K562 (cell line): ENCODE results near the gene KLHL22. TPM values are rescaled to one million over a fixed set of nuclear protein-coding genes. Genes with fewer than 3 reads are reported as not detected.
A peak's percentile ranks its signal among the peaks of the same experiment; 100 is the strongest.

Experiments used
- ATAC-seq: fragments of 200-7000 bp; cut with Tn5 transposase; 3 replicates; pipeline ENCODE4 v1.9.1; 2020; ENCODE audit warnings: moderate library complexity
- BruUV-seq: library from RNA; stranded (reverse); fragments of 400-500 nt; replicated peaks from 2 replicates; lab custom pipeline; 2021; lab: Mats Ljungman, UMichigan
- CTCF ChIA-PET: fragments of 300-600 bp; formaldehyde crosslinking; extraction: SDS; loops from one replicate; lab custom pipeline; 2021; ENCODE audit warnings: low intra/inter-chr PET ratio; lab: Yijun Ruan, JAX
- POLR2A ChIA-PET: fragments of 300-600, 350-650 bp; sonication (Branson Sonifier 250); formaldehyde crosslinking; extraction: SDS; loops from one replicate; lab custom pipeline; 2021; ENCODE audit warnings: antibody characterized with exemption, inconsistent platforms; lab: Yijun Ruan, JAX
- DNase-seq, 4 experiments: peaks; one replicate each; pipeline versions ENCODE4 v3.0.0 to v3.0.0-alpha.2; 2011 to 2018; ENCODE audit warnings: low spot score in 3 of 4, mixed read lengths in 3 of 4; ENCODE audit errors: extremely low read depth in 1 of 4
- FAIRE-seq: peaks from 2 replicates; lab custom pipeline; 2011; peaks lifted over from hg19 to GRCh38; lab: Jason Lieb, UNC
- H2AFZ ChIP-seq: 2 replicates; pipeline ENCODE4 v1.6.0; 2011; ENCODE audit warnings: low read depth, low read length, control low read depth, inconsistent platforms
- H3K27ac ChIP-seq: fragments of 200-600 bp; 3 replicates; pipeline ENCODE4 v1.8.0; 2011; ENCODE audit warnings: low read depth, mild to moderate bottlenecking, control low read depth, inconsistent platforms, low read length, moderate library complexity, mixed read lengths; ENCODE audit errors: extremely low read depth
- H3K27me3 ChIP-seq, 2 experiments: fragments of 300-600 bp in 1 of 2; 2 replicates in 1 of 2; 3 replicates in 1 of 2; pipeline versions ENCODE4 v1.6.0 to v1.8.0; 2011; ENCODE audit warnings: inconsistent platforms in 2 of 2, low read length in 2 of 2, mild to moderate bottlenecking in 1 of 2, mixed read lengths in 1 of 2, moderate library complexity in 1 of 2; ENCODE audit not compliant: control insufficient read depth in 2 of 2, insufficient read depth in 2 of 2
- H3K36me3 ChIP-seq: fragments of 300-600 bp; 3 replicates; pipeline ENCODE4 v1.8.0; 2011; ENCODE audit warnings: mild to moderate bottlenecking, low read length, inconsistent platforms; ENCODE audit not compliant: control insufficient read depth, insufficient read depth
- H3K4me1 ChIP-seq, 2 experiments: fragments of 200-600 bp in 1 of 2; replicated peaks in 1 of 2; 2 replicates in 1 of 2; 3 replicates in 1 of 2; pipeline versions ENCODE4 v1.5.1 to v1.8.0; 2011; ENCODE audit warnings: inconsistent platforms in 2 of 2, low read length in 2 of 2, mild to moderate bottlenecking in 1 of 2, mixed read lengths in 1 of 2, moderate library complexity in 1 of 2; ENCODE audit not compliant: control insufficient read depth in 2 of 2, insufficient read depth in 2 of 2
- H3K4me2 ChIP-seq: 2 replicates; pipeline ENCODE4 v1.6.1; 2011; ENCODE audit warnings: low read length, control low read depth, inconsistent platforms, mixed read lengths; ENCODE audit not compliant: insufficient read depth
- H3K4me3 ChIP-seq: fragments of 200-600 bp; sonication (generic), shearing (Covaris generic); 2 replicates; pipeline ENCODE4 v1.5.1; 2016; ENCODE audit warnings: control low read depth, inconsistent platforms
- H3K79me2 ChIP-seq: fragments of 200-600 bp; 3 replicates; pipeline ENCODE4 v1.8.0; 2011; ENCODE audit warnings: low read length, inconsistent platforms; ENCODE audit not compliant: control insufficient read depth, insufficient read depth
- H3K9ac ChIP-seq, 2 experiments: 2 replicates each; pipeline versions ENCODE4 v1.6.0 to v1.6.1; 2011; ENCODE audit warnings: low read depth in 2 of 2, low read length in 2 of 2, control low read depth in 1 of 2, inconsistent platforms in 1 of 2, mild to moderate bottlenecking in 1 of 2, mixed read lengths in 1 of 2; ENCODE audit not compliant: insufficient read depth in 1 of 2
- H3K9me1 ChIP-seq: one replicate; pipeline ENCODE4 v1.6.0; 2011; ENCODE audit warnings: inconsistent platforms, mild to moderate bottlenecking, low read length, moderate library complexity; ENCODE audit not compliant: control insufficient read depth, insufficient read depth
- H3K9me3 ChIP-seq: replicated peaks from 2 replicates; pipeline ENCODE4 v1.5.1; 2011; ENCODE audit warnings: low read depth, low read length, inconsistent platforms; ENCODE audit not compliant: control insufficient read depth, insufficient read depth
- H4K20me1 ChIP-seq: replicated peaks from 2 replicates; pipeline ENCODE4 v1.6.1; 2011; ENCODE audit warnings: low read length, inconsistent platforms, mixed read lengths; ENCODE audit not compliant: control insufficient read depth, insufficient read depth
- CTCFL ChIP-seq: IDR thresholded peaks from 2 replicates; pipeline ENCODE4 v1.6.1; 2011; ENCODE audit warnings: borderline replicate concordance, low read depth, mild to moderate bottlenecking, moderate library complexity, low read length; ENCODE audit not compliant: insufficient read depth, poor library complexity, severe bottlenecking
- DIDO1 ChIP-seq: fragments of 450-650 bp; IDR thresholded peaks from 2 replicates; pipeline ENCODE4 v1.6.1; 2016; ENCODE audit warnings: low read depth, missing biosample characterization, missing genetic modification characterization
- DPF2 ChIP-seq: fragments of 450-650 bp; IDR thresholded peaks from 2 replicates; pipeline ENCODE4 v1.6.1; 2016
- EZH2 ChIP-seq: IDR thresholded peaks from 2 replicates; pipeline ENCODE4 v1.6.1; 2012; ENCODE audit warnings: low read depth, mild to moderate bottlenecking, inconsistent platforms, low read length, borderline replicate concordance
- GTF3C2 ChIP-seq: IDR thresholded peaks from 3 replicates; pipeline ENCODE4 v1.6.1; 2011; ENCODE audit warnings: borderline replicate concordance, mild to moderate bottlenecking, moderate library complexity; ENCODE audit not compliant: insufficient read length; ENCODE audit errors: extremely low read depth
- KLF10 ChIP-seq: fragments of 250-450 bp; sonication (Bioruptor Pico); IDR thresholded peaks from 2 replicates; pipeline ENCODE4 v1.6.1; 2021; ENCODE audit warnings: matching md5 sums
- MAX ChIP-seq: sonication (generic); formaldehyde crosslinking; IDR thresholded peaks from 2 replicates; pipeline ENCODE4 v1.9.0; 2022; ENCODE audit warnings: mild to moderate bottlenecking, missing genetic modification reagents
- MCM2 ChIP-seq: fragments of 450-650 bp; IDR thresholded peaks from 2 replicates; pipeline ENCODE4 v1.6.1; 2017; ENCODE audit warnings: low read depth, mild to moderate bottlenecking
- POLR2G ChIP-seq: fragments of 200-400 bp; formaldehyde crosslinking; IDR thresholded peaks from 2 replicates; pipeline ENCODE4 v1.6.1; 2017; ENCODE audit warnings: low read depth, mild to moderate bottlenecking, antibody characterized with exemption, low read length, moderate library complexity
- PURB ChIP-seq: sonication (generic); formaldehyde crosslinking; IDR thresholded peaks from 2 replicates; pipeline ENCODE4 v1.9.0; 2021; ENCODE audit warnings: low read depth, mild to moderate bottlenecking, missing genetic modification reagents
- RAD21 ChIP-seq, 2 experiments: fragments of 250-450 bp in 1 of 2; fragments of 450-650 bp in 1 of 2; sonication (Bioruptor Pico) in 1 of 2; formaldehyde crosslinking in 1 of 2; IDR thresholded peaks in 1 of 2; conservative IDR thresholded peaks in 1 of 2; 2 replicates each; pipeline versions ENCODE4 v1.4.0 to v1.8.0; 2020 to 2022; ENCODE audit warnings: mild to moderate bottlenecking in 2 of 2, moderate library complexity in 1 of 2
- SRSF3 ChIP-seq: fragments of 200-400 bp; formaldehyde crosslinking; IDR thresholded peaks from 2 replicates; pipeline ENCODE4 v1.6.1; 2016; ENCODE audit warnings: mild to moderate bottlenecking, low read length, moderate library complexity; ENCODE audit not compliant: insufficient read depth
- TOE1 ChIP-seq, 2 experiments: fragments of 450-650 bp in 1 of 2; sonication (generic) in 1 of 2; formaldehyde crosslinking in 1 of 2; IDR thresholded peaks; 2 replicates each; pipeline versions ENCODE4 v1.7.1 to v1.8.0; 2016 to 2022; ENCODE audit warnings: borderline replicate concordance in 2 of 2, mild to moderate bottlenecking in 2 of 2, antibody characterized with exemption in 1 of 2, inconsistent platforms in 1 of 2, low read depth in 1 of 2, missing genetic modification reagents in 1 of 2, moderate library complexity in 1 of 2
- ZNF239 ChIP-seq: fragments of 250-450 bp; sonication (Bioruptor Pico); IDR thresholded peaks from 2 replicates; pipeline ENCODE4 v1.4.0; 2020; ENCODE audit warnings: mild to moderate bottlenecking
- ZNF586 ChIP-seq: fragments of 450-650 bp; formaldehyde crosslinking; conservative IDR thresholded peaks from 2 replicates; pipeline ENCODE4 v1.4.0; 2020; ENCODE audit warnings: mild to moderate bottlenecking, moderate library complexity
- ZNF696 ChIP-seq: fragments of 250-450 bp; sonication (Bioruptor Pico); conservative IDR thresholded peaks from 2 replicates; pipeline ENCODE4 v1.4.0; 2020; ENCODE audit warnings: mild to moderate bottlenecking, moderate library complexity
- WGBS: fragments of 100-300 bp; shearing (Covaris generic); methylation state at CpG from one replicate; pipeline ENCODE4 v1.1.6; 2016; ENCODE audit warnings: low coverage, mixed read lengths; ENCODE audit not compliant: insufficient coverage; ENCODE audit errors: missing lambda C conversion rate; 5-methylcytosine and 5-hydroxymethylcytosine counted together
- in situ Hi-C: fragments of 300-500 bp; cut with MboI; formaldehyde crosslinking; loops from 4 replicates; pipeline ENCODE4 v1.15.0; 2018; ENCODE audit warnings: inconsistent platforms, mixed read lengths
- intact Hi-C: fragments of 100-400 bp; cut with micrococcal nuclease; formaldehyde crosslinking; loops from 2 replicates; pipeline ENCODE4 v1.14.2; 2022
- polyA plus RNA-seq, 8 experiments: library from polyadenylated mRNA; depleted of rRNA in 4 of 8; stranded (reverse) in 5 of 8; unstranded in 3 of 8; fragments of >200 nt; fragmentation: Nextera tagmentation in 2 of 8; fragmentation: Illumina TruSeq in 1 of 8; extraction: Ambion mirVana in 2 of 8; extraction: Trizol in 1 of 8; gene quantifications; 2 replicates each; pipeline versions ENCODE4 v1.2.1 to v1.2.3, GENCODE V29; 2011 to 2014; ENCODE audit warnings: inconsistent platforms in 1 of 8, missing spikeins in 1 of 8
- total RNA-seq, 7 experiments: library from RNA; depleted of rRNA in 6 of 7; stranded (reverse); fragments of >200 nt in 6 of 7; fragmentation: Illumina TruSeq in 2 of 7; extraction: Trizol in 2 of 7; gene quantifications; 2 replicates each; pipeline versions ENCODE4 v1.2.1 to v1.2.3, GENCODE V29; 2011 to 2021; ENCODE audit warnings: low replicate concordance in 1 of 7

KLHL22 gene
- total and polyA plus RNA-seq, 9 of the 15 experiments (the other 6 are each of a cell fraction or from before 2014, with no cell fraction given) = 1.3 to 25.6 (median 15.2) TPM

GRCh38 chr22:20430101-20430719, 65.4 kb downstream of the KLHL22 start:
- Histone ChIP-seq H4K20me1 (peaks cover 46% of the 10 kb centered on the region), H3K79me2 (no peaks in the 10 kb centered on the region), H3K27me3 (peaks cover 32 to 73% of the 10 kb centered on the region in 2 experiments; a peak in 4 of 5 replicates), H3K36me3 (no peaks in the 10 kb centered on the region), H3K9me1 (peaks cover 12% of the 10 kb centered on the region), H3K27ac (no peak overlapping the region), H3K4me3 (no peak overlapping the region), H3K4me1 (peaks cover 12 to 47% of the 10 kb centered on the region in 2 experiments), H2AFZ (no peak overlapping the region), H3K9ac (peak overlapping the region in 1 of 2 experiments; percentile 91; a peak in 2 of 4 replicates), H3K9me3 (no peaks in the 10 kb centered on the region), H3K4me2 (no peak overlapping the region)
- DNase-seq = peak in 2 of 4 experiments; percentile 53 to 67
- no peak for FAIRE-seq
- BruUV-seq = no TSS peak
- POLR2A ChIA-PET = interaction anchor here (0.6 to 3.4 kb wide), 7 partner anchors 10 to 262 kb away, joined by 3 to 25 read pairs (median 3); partner anchors contain the start of gene MED15
- WGBS = 34% methylated on average over 37 of the region's 37 CpGs
- CTCF ChIA-PET = interaction anchor here (1.6 kb wide), 1 partner anchor 26 kb away, joined by 4 read pairs; no protein-coding TSS in a partner anchor
- in situ Hi-C loops = no loop called here
- ATAC-seq = no peak
- intact Hi-C loops = no loop called here
- TF ChIP-seq TOE1 (IDR thresholded peaks at IDR 0.05; ENCODE audit: borderline replicate concordance) (no peak), TOE1 (CRISPR knock-in tag; IDR thresholded peaks at IDR 0.05; ENCODE audit: borderline replicate concordance, low read depth) (no peak), GTF3C2 (no peak), CTCFL (no peak), DIDO1 (tag) (no peak), MAX (CRISPR knock-in tag) (no peak; the same call in 1 of the 2 replicates), KLF10 (no peak), ZNF239 (CRISPR knock-in tag) (no peak), MCM2 (no peak), POLR2G (peak; percentile 12; the same call in 1 of the 2 replicates), RAD21 (CRISPR knock-in tag; conservative IDR thresholded peaks at IDR 0.05 in 1 of 2, IDR thresholded peaks at IDR 0.05 in 1 of 2) (no peak), DPF2 (no peak), ZNF586 (CRISPR knock-in tag) (no peak), SRSF3 (no peak), ZNF696 (CRISPR knock-in tag) (no peak), PURB (no peak), EZH2 (peak; percentile 27; the same call in 1 of the 2 replicates)
